Lower lobe of right lung (tissue), 2 donors: ENCODE measurements around the gene DGKA. TPM values are rescaled to one million over a fixed set of nuclear protein-coding genes. Genes with fewer than 3 reads are reported as not detected.

Source experiments
- ATAC-seq, 2 donors: fragments of 200-7000 bp; cut with Tn5 transposase; one replicate each; pipeline ENCODE4 v1.9.1; 2020 to 2022; ENCODE audit warnings: mild to moderate bottlenecking in 2 of 2, moderate library complexity in 2 of 2
- DNase-seq: peaks from one replicate; pipeline ENCODE4 v3.0.0-alpha.2; 2020
- H3K27ac ChIP-seq: fragments of 200-600 bp; one replicate; pipeline ENCODE4 v1.8.0; 2022
- H3K27me3 ChIP-seq: fragments of 200-600 bp; one replicate; pipeline ENCODE4 v1.8.0; 2022; ENCODE audit warnings: low read depth
- H3K36me3 ChIP-seq: fragments of 200-600 bp; one replicate; pipeline ENCODE4 v1.8.0; 2022; ENCODE audit warnings: mild to moderate bottlenecking
- H3K4me1 ChIP-seq: fragments of 200-600 bp; one replicate; pipeline ENCODE4 v1.8.0; 2022
- H3K4me3 ChIP-seq: fragments of 200-600 bp; one replicate; pipeline ENCODE4 v1.8.0; 2022; ENCODE audit warnings: mild to moderate bottlenecking
- H3K9me3 ChIP-seq: fragments of 200-600 bp; one replicate; pipeline ENCODE4 v1.8.0; 2022
- intact Hi-C: fragments of 100-400 bp; cut with DNase I; formaldehyde crosslinking; loops from one replicate; pipeline ENCODE4 v1.11.0; 2022
- total RNA-seq: library from RNA; stranded (reverse); fragmentation: NEBNext Ultra II Directional; extraction: Animal tissue kit (Norgen Biotek cat#: 25700); gene quantifications from one replicate; pipeline ENCODE4 v1.2.1, GENCODE V29; 2021
- TF ChIP-seq, protein P1 (sequence below): fragments of 200-600 bp; IDR thresholded peaks from one replicate; pipeline ENCODE4 v1.8.0; 2022; ENCODE audit warnings: antibody characterized with exemption, mild to moderate bottlenecking
- donor health status: DM: no; HTN: yes; CAD: no; lungs with severe emphysema.

The DGKA gene
- total RNA-seq, 1 donor from 2014 or later = 35.3 TPM

DNA sequence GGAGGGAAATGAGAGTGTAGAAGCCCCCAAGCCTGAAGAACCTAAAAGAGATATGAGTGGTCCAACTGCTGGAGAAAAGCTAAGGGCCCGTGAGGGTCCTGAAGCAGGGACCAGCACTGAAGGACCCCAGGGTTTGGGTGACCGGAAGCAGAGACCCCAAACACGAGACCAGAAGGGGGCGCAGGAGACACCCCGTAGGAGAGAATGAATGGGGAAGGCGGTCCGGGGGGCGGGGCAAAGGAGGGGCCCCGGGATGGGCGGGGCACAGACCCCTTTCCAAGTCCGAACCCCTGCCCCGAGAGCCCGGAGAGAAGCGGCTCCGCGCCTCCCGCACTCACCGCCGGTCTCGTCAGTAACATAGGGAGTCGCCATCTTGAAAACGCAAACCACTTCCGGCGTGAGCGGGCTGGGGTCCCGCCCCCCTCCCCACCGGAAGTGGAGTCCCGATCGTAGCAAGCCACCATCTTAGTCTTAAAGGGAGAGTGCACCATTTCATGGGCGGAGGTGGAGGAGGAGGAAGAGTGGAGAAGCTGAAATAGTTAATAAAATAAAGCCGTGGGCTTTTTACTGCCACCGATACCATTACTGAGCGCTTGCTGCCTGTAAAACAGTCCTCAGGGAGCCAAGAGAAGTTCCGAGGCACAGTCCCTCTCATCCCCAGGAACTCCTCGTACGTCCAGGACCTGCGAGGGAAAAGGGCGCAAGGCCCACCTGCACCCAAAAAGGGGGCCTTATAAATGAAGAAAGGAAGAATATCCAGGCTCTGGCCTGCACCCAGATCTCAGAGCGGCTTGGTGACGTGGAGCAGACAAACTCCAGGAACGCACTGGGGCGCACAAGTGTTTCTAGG, 4.0 kb upstream of the DGKA start:
- Histone ChIP-seq H3K4me3 (peak overlapping the region; percentile 86), H3K36me3 (peaks cover 23% of the 10 kb centered on the region), H3K27me3 (no peaks in the 10 kb centered on the region), H3K27ac (peak overlapping the region; percentile 98), H3K4me1 (peaks cover 52% of the 10 kb centered on the region), H3K9me3 (no peaks in the 10 kb centered on the region)
- TF ChIP-seq, protein P1, sequence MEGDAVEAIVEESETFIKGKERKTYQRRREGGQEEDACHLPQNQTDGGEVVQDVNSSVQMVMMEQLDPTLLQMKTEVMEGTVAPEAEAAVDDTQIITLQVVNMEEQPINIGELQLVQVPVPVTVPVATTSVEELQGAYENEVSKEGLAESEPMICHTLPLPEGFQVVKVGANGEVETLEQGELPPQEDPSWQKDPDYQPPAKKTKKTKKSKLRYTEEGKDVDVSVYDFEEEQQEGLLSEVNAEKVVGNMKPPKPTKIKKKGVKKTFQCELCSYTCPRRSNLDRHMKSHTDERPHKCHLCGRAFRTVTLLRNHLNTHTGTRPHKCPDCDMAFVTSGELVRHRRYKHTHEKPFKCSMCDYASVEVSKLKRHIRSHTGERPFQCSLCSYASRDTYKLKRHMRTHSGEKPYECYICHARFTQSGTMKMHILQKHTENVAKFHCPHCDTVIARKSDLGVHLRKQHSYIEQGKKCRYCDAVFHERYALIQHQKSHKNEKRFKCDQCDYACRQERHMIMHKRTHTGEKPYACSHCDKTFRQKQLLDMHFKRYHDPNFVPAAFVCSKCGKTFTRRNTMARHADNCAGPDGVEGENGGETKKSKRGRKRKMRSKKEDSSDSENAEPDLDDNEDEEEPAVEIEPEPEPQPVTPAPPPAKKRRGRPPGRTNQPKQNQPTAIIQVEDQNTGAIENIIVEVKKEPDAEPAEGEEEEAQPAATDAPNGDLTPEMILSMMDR = peak; percentile 61
- peak; percentile 89 to 93 for ATAC-seq
- intact Hi-C loops = no loop called here
- peak; percentile 90 for DNase-seq

- peak; percentile 83 to 85 for ATAC-seq
- H3K4me1 ChIP-seq = peaks cover 55% of the 10 kb centered on the region
- no peaks in the 10 kb centered on the region for H3K27me3 ChIP-seq
- peak within 1 kb of the TSS; percentile 86 for H3K4me3 ChIP-seq
- peaks cover 15% of the 10 kb centered on the region for H3K36me3 ChIP-seq
- H3K9me3 ChIP-seq = no peaks in the 10 kb centered on the region
- H3K27ac ChIP-seq = peak within 1 kb of the TSS; percentile 98
- DNase-seq = peak; percentile 91
- intact Hi-C loops = no loop called here
- TF ChIP-seq, protein P1 = no peak
Measured at GRCh38 chr12:55927588-55928502, 3.1 kb upstream of the DGKA start, which contains the start of gene PYM1. PYM1 (minus strand) TSS chr12:55927894; CDS start chr12:55927761, 133 bp downstream.

- DNase-seq (no peak), ATAC-seq (no peak)
- H3K9me3 ChIP-seq = no peaks in the 10 kb centered on the region
- TF ChIP-seq, protein P1 = no peak
- no peak overlapping the region for H3K4me3 ChIP-seq
- H3K36me3 ChIP-seq = peaks cover 8% of the 10 kb centered on the region
- H3K4me1 ChIP-seq = peaks cover 67% of the 10 kb centered on the region
- H3K27me3 ChIP-seq = no peaks in the 10 kb centered on the region
- peak overlapping the region; percentile 98 for H3K27ac ChIP-seq
- intact Hi-C loops = no loop called here
Measured at GRCh38 chr12:55929306-55929791, 1.6 kb upstream of the DGKA start.

- peak overlapping the region; percentile 75 for H3K4me3 ChIP-seq
- H3K4me1 ChIP-seq = peaks cover 59% of the 10 kb centered on the region
- peak overlapping the region; percentile 84 for H3K27ac ChIP-seq
- H3K27me3 ChIP-seq = no peaks in the 10 kb centered on the region
- no peaks in the 10 kb centered on the region for H3K9me3 ChIP-seq
- DNase-seq (no peak), ATAC-seq (no peak)
- TF ChIP-seq, protein P1 = no peak
- intact Hi-C loops = loop anchor here (10.0 kb wide), 1 partner anchor 187 kb away; the partner anchor contains the start of gene GDF11
- no peaks in the 10 kb centered on the region for H3K36me3 ChIP-seq
Measured at GRCh38 chr12:55931317-55931779, 386 bp downstream of the DGKA start.
